PC-3 (cell line): Measurements from ENCODE around the gene BIK.

Experiments
- CTCF ChIP-seq: fragments of 300-600 bp; sonication (generic); conservative IDR thresholded peaks from 2 replicates; pipeline ENCODE4 v1.5.1; 2017; ENCODE audit warnings: antibody characterized with exemption, low read depth, mild to moderate bottlenecking, low read length
- EZH2phosphoT487 ChIP-seq: fragments of 300-600 bp; sonication (generic); IDR thresholded peaks from 2 replicates; pipeline ENCODE4 v1.6.1; 2018; ENCODE audit warnings: mild to moderate bottlenecking, antibody characterized with exemption, low read length, borderline replicate concordance

- TF ChIP-seq EZH2phosphoT487, result no peak
- no peak for TF ChIP-seq CTCF
These were observed 42.0 kb downstream of the BIK start for GRCh38 chr22:43152357-43153071.
